ENCODE results near the gene TJAP1. TPM values are rescaled to one million over a fixed set of nuclear protein-coding genes. Genes with fewer than 3 reads are reported as not detected.

The TJAP1 gene
- total RNA-seq, 1 donor from 2014 or later: 45.3 TPM

DNA sequence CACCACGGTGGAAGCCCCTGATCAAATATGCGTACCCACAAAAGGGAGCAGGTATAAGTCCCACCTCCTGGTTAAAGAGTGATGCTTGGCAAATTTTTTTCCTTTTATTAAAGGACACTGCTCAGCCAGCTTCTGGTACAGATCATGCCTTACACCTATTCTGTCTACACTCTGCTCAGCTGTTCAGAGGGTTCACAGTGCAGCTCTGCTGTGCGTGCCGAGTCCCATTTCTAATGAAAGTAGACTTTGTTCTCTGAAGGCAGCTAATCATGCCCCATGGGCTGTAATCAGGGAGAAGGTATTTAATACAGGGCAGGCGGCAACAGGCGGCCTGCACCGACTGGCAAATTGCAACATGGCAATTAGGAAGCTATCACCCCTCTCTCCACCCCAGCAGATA is 16.5 kb downstream of the TJAP1 start:
- DNase-seq: no peak
- ChIA-PET POLR2A (no interaction called here), CTCF (interaction anchor here (1.0 to 1.3 kb wide), 2 partner anchors 12 to 14 kb away, joined by 3 to 5 read pairs; no protein-coding TSS in a partner anchor)
- no peak overlapping the region for H3K4me3 Mint-ChIP-seq
- intact Hi-C loops (cut with micrococcal nuclease): no loop called here
- H3K36me3 Mint-ChIP-seq (ENCODE audit: low read depth): peaks cover 37% of the 10 kb centered on the region
- no peak for ATAC-seq (ENCODE audit: low read depth)
- peaks cover 7% of the 10 kb centered on the region for H3K4me1 Mint-ChIP-seq
- H3K27me3 Mint-ChIP-seq: no peaks in the 10 kb centered on the region
- H3K27ac Mint-ChIP-seq: no peak overlapping the region
- no peaks in the 10 kb centered on the region for H3K9me3 Mint-ChIP-seq
- TF ChIP-seq, protein P1, sequence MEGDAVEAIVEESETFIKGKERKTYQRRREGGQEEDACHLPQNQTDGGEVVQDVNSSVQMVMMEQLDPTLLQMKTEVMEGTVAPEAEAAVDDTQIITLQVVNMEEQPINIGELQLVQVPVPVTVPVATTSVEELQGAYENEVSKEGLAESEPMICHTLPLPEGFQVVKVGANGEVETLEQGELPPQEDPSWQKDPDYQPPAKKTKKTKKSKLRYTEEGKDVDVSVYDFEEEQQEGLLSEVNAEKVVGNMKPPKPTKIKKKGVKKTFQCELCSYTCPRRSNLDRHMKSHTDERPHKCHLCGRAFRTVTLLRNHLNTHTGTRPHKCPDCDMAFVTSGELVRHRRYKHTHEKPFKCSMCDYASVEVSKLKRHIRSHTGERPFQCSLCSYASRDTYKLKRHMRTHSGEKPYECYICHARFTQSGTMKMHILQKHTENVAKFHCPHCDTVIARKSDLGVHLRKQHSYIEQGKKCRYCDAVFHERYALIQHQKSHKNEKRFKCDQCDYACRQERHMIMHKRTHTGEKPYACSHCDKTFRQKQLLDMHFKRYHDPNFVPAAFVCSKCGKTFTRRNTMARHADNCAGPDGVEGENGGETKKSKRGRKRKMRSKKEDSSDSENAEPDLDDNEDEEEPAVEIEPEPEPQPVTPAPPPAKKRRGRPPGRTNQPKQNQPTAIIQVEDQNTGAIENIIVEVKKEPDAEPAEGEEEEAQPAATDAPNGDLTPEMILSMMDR (IDR thresholded peaks at IDR 0.05): no peak

- TF ChIP-seq, protein P1 (IDR thresholded peaks at IDR 0.05): no peak
- CTCF ChIA-PET: interaction anchor here (1.0 to 1.9 kb wide), 3 partner anchors 12 to 38 kb away, joined by 3 to 5 read pairs (median 4); no protein-coding TSS in a partner anchor
- intact Hi-C loops (cut with micrococcal nuclease): no loop called here
- ATAC-seq (ENCODE audit: low read depth) (no peak), DNase-seq (no peak)
- H3K27ac Mint-ChIP-seq: no peak overlapping the region
- POLR2A ChIA-PET: interaction anchor here (0.7 kb wide), 1 partner anchor 17 kb away, joined by 3 read pairs; the partner anchor contains the start of gene TJAP1
- H3K36me3 Mint-ChIP-seq (ENCODE audit: low read depth): peaks cover 37% of the 10 kb centered on the region
- H3K4me3 Mint-ChIP-seq: no peak overlapping the region
- no peaks in the 10 kb centered on the region for H3K9me3 Mint-ChIP-seq
- H3K4me1 Mint-ChIP-seq: peaks cover 7% of the 10 kb centered on the region
- no peaks in the 10 kb centered on the region for H3K27me3 Mint-ChIP-seq
These were observed 17.0 kb downstream of the TJAP1 start for GRCh38 chr6:43494321-43494720.

- DNase-seq (no peak), ATAC-seq (ENCODE audit: low read depth) (no peak)
- H3K27me3 Mint-ChIP-seq: no peaks in the 10 kb centered on the region
- peaks cover 41% of the 10 kb centered on the region for H3K36me3 Mint-ChIP-seq (ENCODE audit: low read depth)
- peaks cover 7% of the 10 kb centered on the region for H3K4me1 Mint-ChIP-seq
- TF ChIP-seq, protein P1 (IDR thresholded peaks at IDR 0.05): no peak
- H3K9me3 Mint-ChIP-seq: no peaks in the 10 kb centered on the region
- POLR2A ChIA-PET: interaction anchor here (0.7 kb wide), 1 partner anchor 17 kb away, joined by 3 read pairs; the partner anchor contains the start of gene TJAP1
- intact Hi-C loops (cut with micrococcal nuclease): no loop called here
- H3K4me3 Mint-ChIP-seq: no peak overlapping the region
- CTCF ChIA-PET: interaction anchor here (1.9 kb wide), 1 partner anchor 38 kb away, joined by 4 read pairs; no protein-coding TSS in a partner anchor
- no peak overlapping the region for H3K27ac Mint-ChIP-seq
These were observed 17.4 kb downstream of the TJAP1 start for GRCh38 chr6:43494766-43495165.

GRCh38 chr6:43495409-43495941 is 18.1 kb downstream of the TJAP1 start:
- peaks cover 41% of the 10 kb centered on the region for H3K36me3 Mint-ChIP-seq (ENCODE audit: low read depth)
- intact Hi-C loops (cut with micrococcal nuclease): no loop called here
- H3K9me3 Mint-ChIP-seq: no peaks in the 10 kb centered on the region
- H3K4me1 Mint-ChIP-seq: peaks cover 7% of the 10 kb centered on the region
- H3K27me3 Mint-ChIP-seq: no peaks in the 10 kb centered on the region
- POLR2A ChIA-PET: no interaction called here
- ATAC-seq (ENCODE audit: low read depth): no peak
- DNase-seq: no peak
- TF ChIP-seq, protein P1 (IDR thresholded peaks at IDR 0.05): no peak
- H3K4me3 Mint-ChIP-seq: no peak overlapping the region
- H3K27ac Mint-ChIP-seq: no peak overlapping the region
- CTCF ChIA-PET: interaction anchor here (1.9 kb wide), 1 partner anchor 39 kb away, joined by 4 read pairs; no protein-coding TSS in a partner anchor

DNA sequence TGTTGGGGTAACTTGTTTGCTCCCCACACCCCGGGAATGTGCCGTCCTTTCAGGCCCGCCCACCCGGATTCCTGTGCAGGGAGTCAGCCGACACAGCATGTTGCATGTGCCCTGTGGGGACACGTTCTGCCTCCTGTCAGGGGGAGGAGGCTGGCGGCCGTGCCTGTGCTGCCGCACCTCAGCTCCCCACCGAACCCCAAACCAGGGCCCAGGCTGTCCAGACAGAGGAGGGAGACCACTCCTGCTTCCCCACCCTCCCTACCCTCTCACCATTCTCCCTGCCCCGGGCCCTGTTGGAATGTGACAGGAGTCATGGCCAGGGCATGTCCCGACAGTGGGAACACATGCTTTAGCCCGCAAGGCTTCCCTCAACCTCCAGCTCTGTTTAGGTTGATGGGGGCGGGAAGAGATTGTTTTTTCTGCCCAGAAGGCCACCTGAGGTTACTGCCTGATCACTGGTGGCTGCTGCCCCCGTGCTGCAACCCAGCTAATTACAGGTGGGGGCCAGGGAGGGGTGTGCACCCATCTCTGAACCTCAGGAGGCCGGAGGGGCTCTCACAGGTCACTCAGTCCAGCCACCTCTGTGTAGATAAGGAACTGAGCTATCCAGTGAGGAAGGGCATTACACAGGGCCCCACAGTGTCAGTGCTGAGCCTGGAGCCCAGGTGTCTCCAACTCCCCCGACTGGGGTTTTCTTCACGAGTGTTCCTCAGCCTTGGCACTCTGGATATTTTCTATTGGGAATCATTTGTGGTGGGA is 19.2 kb downstream of the TJAP1 start:
- peaks cover 7% of the 10 kb centered on the region for H3K4me1 Mint-ChIP-seq
- H3K9me3 Mint-ChIP-seq: no peaks in the 10 kb centered on the region
- ATAC-seq (ENCODE audit: low read depth) (peak; percentile 60), DNase-seq (no peak)
- H3K27me3 Mint-ChIP-seq: no peaks in the 10 kb centered on the region
- H3K27ac Mint-ChIP-seq: no peak overlapping the region
- POLR2A ChIA-PET: interaction anchor here (0.8 to 1.1 kb wide), 2 partner anchors 21 to 303 kb away, joined by 3 to 4 read pairs; partner anchors contain the start of genes POLR1C and YIPF3
- CTCF ChIA-PET: interaction anchor here (1.0 to 1.4 kb wide), 2 partner anchors 10 to 43 kb away, joined by 7 read pairs; no protein-coding TSS in a partner anchor
- H3K4me3 Mint-ChIP-seq: no peak overlapping the region
- intact Hi-C loops (cut with micrococcal nuclease): no loop called here
- TF ChIP-seq, protein P1 (IDR thresholded peaks at IDR 0.05): no peak
- H3K36me3 Mint-ChIP-seq (ENCODE audit: low read depth): peaks cover 50% of the 10 kb centered on the region

All from activated B cell treated with CpG ODN at 0.5 μM for 24 hours (primary cell).